Stimulated activated CD8-positive, alpha-beta memory T cell treated with anti-CD3 and anti-CD28 coated beads, Interleukin-12 subunit alpha, Interleukin-12 subunit beta, amount 100 ng/mL, for 24 hours (primary cell): Measurements from ENCODE around the gene RPL38.
"Not testable (repeated sequence)": the region's sequence is repeated elsewhere in the genome, so short reads cannot be mapped to it uniquely, and the experiment has no call there.

Experiments
- DNase-seq: peaks from one replicate; pipeline ENCODE4 v3.0.0-alpha.2; 2020; ENCODE audit errors: extremely low read depth

Gene RPL38

DNA sequence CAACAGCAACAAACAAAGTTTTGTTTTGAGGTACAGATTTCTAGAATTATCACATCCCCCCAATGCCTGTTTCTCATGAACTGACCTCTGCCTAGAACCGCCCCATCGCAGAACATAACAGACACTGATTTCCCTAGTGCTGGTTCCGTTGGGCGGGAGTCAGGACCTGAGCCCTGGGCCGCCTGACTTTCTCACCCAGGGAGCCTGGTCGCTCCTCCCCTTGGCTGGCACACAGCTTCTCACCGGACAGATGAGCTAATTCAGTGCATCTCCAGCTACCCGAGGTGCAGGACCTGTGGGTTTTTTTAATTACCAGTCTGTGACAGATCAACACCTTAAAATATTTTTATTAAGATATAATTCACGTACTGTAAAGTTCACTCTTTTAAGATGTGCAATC, 20.1 kb upstream of the RPL38 start:
- DNase-seq = no peak

DNA sequence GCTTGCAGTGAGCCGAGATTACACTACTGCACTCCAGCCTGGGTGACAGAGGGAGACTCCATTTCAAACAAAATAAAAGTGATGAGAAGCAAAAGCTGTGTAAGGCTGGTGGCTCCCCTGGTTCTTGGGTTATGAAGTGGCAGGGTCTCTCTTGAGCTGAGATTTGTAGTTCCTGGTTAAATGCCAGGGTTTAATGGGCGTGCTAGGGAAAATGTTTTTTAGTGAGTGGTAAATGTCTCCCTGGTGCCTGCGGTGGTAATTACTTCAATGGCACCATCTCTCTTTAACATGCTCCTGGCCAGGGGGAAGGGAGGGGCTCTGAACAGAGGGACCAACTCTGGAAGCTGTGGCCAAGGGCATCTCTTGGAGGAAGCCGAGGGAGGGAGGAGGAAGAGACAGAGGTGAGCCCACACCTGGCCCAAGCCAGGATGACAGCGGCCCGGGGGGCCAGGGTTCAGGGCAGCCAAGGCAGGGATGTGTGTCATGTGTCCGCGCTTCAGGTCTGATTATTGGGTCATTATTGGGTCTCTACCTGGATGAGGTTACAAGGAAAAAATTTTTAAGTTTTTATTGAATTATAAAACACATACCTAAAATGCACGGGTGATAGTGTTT, 17.8 kb upstream of the RPL38 start:
- DNase-seq = no peak

DNA sequence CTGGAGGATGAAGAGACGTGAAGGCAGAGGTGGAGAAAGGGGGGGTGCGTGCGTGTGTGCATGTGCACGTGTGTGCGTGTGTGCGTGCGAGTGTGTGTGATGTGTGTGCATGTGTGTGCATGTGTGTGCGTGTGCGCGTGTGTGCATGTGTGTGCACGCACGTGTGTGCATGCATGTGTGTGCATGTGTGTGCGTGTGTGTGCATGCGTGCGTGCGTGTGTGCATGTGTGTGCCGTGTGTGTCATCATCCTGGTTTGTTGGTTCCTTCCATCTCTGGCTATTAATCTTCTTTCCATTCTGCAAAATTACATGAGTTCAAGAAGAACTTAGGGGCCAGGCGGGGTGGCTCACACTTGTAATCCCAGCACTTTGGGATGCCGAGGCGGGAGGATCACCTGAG, 17.0 kb upstream of the RPL38 start:
- no peak for DNase-seq

DNA sequence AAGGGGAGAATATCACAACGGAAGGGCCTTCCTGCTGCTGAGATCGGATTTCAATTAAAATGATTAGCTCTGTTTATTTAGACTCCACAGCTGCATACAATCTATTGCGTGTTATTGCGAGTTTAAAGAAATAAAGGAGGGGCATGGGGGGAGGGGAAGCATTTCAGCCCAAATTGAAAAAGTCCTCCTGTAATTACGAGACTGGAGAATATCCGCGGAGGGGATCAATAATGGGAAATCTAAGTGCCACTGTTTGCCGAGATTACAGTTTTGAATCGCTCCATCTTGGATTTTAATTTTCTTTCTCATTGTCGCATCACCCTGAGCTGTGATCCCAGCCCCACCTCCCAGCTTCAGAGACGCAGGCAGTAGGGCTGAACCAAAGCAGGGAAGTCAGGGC, 15.7 kb upstream of the RPL38 start:
- no peak for DNase-seq

DNA sequence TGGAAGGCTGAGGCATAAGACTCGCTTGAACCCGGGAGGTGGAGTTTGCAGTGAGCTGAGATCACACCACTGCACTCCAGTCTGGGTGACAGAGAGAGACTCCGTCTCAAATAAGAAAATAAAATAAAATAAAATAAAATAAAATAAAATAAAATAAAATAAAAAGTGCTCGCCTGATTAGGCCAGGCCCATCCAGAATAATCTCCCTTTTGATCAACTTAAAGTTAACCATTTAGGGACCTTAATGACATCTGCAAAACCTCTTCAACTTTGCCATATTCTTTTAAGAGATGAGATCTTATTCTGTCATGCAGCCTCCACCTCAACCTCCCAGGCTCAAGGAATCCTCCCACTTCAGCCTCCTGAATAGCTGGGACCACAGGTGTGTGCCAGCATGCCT, 14.8 kb upstream of the RPL38 start:
- DNase-seq = not testable (repeated sequence)

DNA sequence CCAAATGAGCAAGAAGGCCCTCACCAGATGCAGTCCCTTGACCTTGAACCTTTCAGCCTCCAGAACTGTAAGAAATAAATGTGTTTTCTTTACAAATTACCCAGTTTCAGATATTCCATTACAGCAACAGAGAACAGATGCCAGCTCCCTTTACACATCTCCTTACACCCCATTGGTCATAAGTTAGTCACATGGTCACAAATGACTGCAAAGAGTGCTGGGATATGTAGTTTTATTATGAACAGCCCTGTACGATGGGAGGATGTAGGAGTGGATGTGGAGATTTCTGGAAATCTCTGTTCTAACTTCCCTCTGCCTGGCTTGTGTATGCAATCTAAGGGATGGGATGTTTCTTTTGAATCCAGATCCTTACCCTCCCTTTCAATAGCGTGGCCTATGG, 13.3 kb upstream of the RPL38 start:
- DNase-seq = no peak

GRCh38 chr17:74190807-74191406, 12.6 kb upstream of the RPL38 start:
- no peak for DNase-seq

- DNase-seq = no peak
Observed at GRCh38 chr17:74192950-74193781, 10.3 kb upstream of the RPL38 start.

DNA sequence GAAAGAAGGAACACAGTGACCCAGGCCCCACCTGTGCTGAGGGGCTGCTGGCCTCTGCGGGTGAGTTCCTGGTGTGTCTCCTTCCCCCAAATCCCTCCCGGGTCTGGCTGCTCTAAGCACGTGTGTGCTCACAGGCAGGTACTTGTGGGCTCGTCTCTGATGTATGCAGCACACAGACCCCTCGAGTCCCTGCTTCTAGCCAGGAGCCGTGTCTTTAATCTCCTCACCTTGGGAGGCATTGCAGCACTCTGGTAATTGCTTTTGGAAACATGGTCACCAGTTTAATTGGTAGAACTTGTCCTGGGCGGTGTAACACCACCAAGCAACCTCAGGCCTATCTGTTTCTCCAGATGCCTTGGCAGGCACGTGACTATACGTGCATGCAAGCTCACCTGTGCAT, 8.8 kb upstream of the RPL38 start:
- no peak for DNase-seq

DNA sequence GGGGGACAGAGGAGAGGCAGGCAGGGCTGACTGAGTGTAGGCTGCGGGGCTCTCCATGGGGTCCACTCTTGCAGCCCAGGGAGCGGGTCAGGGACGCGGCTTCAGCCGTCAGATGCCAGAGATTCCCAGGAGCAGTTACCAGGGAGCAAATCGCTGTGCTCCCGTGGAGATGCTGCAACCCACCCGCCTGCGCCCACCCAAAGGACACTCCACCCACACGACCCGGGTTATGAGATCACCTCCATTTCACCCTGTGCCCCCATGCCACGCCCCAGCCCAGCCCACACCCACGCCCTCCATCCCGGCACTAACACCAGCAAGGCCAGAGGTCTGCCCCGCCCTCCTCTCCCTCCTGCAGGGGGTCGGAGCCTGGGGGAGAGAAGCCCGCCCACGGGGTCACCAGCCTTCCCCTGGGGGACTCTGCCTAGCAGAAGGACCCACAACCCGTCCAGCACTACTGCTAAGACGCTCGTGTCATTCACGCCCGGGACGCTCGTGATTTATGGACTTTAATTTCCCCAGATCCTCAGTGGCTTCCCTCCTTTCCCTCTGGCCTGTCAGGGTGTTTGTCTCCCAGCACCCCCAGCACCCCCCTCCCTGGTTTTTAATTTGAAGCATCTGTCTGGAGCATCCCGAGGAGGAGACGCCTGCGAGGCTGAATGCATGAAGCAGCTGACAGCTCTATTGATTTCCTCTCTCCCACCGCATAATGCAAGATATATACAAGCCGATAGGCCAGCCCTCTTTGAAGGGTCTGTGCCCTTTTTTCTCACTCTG, 6.7 kb upstream of the RPL38 start:
- no peak for DNase-seq

DNA sequence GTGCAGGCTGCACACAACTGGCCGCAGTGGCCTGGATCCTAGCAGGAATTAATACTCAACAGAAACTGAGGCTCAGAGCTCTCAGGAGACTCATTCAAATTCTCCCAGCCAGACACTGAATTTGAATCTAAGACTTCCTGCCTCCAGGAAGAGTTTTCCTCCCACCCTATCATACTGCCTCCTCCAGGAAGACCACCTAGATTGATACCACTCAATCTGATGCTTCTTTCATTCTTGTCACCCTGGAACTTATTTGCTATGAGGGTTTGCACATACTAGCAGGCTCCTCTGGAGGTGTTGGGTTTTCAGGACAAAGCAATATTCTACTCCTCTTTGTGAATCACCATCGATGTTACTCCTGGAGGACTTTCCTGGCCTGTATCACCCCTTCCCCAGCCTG, 5.7 kb upstream of the RPL38 start:
- no peak for DNase-seq

- no peak for DNase-seq
Observed at GRCh38 chr17:74198694-74199093, 4.8 kb upstream of the RPL38 start.

GRCh38 chr17:74199306-74200092, 4.0 kb upstream of the RPL38 start:
- no peak for DNase-seq

DNA sequence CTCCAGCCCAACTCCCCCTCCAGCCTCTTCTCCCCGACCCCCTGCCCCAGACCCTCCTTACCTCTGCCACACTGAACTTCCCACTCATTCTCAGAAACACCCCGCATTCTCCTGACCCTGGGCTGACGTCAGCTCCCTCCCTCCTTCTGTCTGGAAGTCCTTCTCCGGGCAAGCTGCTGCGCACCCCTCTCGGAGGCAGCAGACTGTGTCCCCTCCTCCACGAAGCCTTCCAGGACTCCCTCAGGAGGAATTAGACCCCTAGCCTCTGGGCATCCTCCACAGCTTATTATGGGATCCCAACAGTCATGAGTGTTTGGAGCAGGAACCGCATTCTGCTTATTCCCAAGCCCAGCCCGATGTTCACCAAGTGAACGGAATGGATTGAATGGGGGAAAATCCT, 3.4 kb upstream of the RPL38 start:
- DNase-seq = no peak

- DNase-seq = no peak
Observed at GRCh38 chr17:74201250-74201649, 2.2 kb upstream of the RPL38 start.

GRCh38 chr17:74201948-74202347, 1.5 kb upstream of the RPL38 start:
- no peak for DNase-seq

- no peak for DNase-seq
Observed at GRCh38 chr17:74202938-74203337, 540 bp upstream of the RPL38 start.

DNA sequence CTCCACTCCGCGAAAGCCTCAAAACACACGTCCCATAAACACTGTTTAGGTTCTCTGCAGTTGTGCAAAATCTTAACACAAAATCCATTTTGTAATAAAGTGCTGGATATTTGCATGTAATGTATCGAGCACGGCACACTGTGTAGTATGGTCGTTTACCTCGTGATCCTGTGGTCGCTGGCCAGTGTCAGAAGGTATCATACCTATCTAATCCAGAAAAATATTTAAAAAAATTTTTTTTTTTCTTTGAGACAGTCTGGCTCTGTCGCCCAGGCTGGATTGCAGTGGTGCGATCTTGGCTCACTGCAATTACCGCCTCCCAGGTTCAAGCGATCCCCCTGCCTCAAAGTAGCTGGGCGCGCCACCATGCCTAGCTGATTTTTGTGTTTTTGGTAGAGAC, 996 bp downstream of the RPL38 start:
- DNase-seq = no peak

DNA sequence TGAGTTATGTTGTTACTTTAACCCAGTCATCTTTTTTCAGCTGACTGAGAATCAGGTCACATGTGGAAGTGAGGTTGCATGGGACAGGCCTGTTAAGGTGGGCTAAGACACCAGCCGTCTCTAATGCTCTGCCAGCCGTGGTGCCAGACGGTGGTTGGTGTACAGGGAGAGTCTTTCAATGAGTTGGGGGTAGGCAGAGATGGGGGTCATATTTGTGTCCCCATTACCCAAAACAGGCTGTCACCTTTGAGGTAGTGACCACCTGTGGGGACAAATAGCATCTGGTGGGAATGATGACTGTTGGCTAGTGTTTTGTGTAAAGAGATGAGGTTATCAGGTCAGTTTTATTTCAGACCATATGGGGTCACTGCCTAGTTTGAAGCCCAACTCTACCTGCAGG, 1.8 kb downstream of the RPL38 start:
- no peak for DNase-seq

DNA sequence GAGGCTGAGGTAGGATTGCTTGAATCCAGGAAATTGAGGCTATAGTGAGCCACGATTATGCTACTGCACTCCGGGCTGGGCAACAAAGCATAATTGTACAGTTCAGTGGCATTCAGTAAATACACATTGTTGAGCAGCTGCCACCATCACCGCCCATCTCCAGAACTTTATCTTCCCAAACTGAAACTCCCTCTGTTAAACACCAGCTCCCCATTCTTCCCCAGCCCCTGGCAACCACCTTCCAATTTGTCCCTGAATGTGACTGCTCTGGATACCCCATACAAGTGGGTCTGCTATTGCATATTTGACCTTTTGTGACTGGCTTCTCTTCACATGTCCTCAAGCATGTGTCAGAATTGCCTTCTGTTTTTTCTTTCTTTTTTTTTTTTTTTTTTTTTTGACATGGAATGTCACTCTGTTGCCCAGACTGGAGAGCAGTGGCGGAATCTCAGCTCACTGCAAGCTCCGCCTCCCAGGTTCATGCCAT, 2.9 kb downstream of the RPL38 start:
- DNase-seq = no peak
